RCC 7860 (cell line): ENCODE data around the gene KCTD15.
"Not testable (repeated sequence)": the region's sequence is repeated elsewhere in the genome, so short reads cannot be mapped to it uniquely, and the experiment has no call there.

Experiments
- DNase-seq: peaks from one replicate; pipeline ENCODE4 v3.0.0-alpha.2; 2015; ENCODE audit warnings: low spot score
- FAIRE-seq: peaks from 2 replicates; lab custom pipeline; 2012; peaks lifted over from hg19 to GRCh38; lab: Jason Lieb, UNC

KCTD15 gene

GRCh38 chr19:33812388-33813330 is 16.0 kb downstream of the KCTD15 start:
- no peak for FAIRE-seq
- no peak for DNase-seq

DNA sequence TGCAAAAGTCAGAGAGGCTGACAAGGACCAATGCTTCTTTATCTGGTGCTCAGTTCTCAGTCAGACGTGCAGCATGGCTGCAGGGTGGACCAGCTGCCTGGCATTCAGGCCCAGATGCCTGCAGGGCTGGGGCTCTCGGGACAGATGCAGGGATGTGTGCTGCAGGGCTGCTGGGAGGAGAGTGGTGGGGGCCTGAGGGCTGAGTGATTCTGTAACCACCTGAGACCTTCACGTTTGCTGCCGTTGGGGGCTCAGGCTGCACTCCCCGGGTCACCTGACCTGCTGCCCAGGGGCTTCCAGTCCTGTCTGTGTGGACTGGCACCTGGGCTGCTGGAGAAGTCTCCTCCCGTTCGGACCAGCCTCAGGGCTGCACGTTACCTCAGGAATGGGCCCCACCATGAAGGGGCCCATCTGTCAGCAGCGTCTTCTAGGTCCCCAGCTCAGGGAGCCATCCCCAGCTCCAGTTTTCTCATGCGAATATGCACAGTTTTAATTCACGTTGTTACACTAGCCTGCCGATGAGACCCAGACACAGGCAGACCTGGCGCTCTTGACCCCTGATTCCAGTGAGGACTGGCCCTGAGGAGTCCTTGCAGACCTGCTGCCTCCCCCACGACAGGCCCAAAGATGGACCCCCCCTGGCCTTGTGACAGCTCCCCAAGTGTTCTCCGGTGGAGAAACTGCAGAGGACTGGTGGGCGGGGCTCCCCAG is 16.9 kb downstream of the KCTD15 start:
- DNase-seq (no peak), FAIRE-seq (no peak)

DNA sequence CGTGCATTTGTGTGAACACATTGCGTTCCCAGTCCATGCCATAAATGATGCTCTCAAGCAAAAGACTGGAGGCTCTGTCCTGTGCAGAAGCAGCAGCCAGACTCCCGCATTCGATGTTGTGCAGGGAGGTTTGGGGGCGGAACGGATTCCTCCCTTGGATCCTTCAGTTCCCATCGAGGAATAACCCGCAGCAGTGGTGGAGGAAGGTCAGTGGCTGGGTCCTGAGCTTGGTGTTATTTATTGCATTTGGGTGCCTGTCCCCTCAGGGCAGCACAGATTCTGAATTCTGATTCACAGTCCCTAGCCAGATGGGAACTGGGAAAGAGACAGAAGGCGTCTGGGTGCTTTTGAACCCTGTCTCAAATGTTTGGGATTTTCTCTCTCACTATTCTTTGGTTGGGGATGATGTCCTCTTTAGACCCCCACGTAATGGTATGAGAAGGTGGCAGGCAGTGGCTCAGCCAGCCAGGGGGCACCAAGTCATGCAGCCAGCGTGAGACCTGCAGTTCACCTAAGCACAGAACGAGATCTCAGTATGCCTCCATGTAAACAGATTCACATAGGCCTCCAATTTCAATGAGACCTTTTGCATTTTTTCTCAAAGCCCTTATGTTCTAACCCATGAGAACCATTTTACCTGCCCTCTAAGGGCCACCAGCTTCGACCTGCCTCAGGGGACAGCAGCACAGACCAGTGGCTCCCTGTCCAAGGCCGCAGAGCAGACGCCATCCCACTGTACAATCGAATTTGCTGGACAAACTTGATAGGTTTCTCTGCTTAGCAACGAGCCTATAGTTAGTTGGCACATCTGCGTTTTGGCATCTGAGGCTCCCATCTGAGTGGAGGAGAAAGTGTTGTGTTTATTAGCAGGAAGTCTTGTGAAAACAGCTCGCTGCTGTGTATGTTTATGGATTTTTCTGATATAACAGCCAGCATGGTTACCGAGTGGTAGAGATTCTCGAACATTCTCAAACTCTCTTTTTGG is 17.8 kb downstream of the KCTD15 start:
- FAIRE-seq (no peak), DNase-seq (no peak)

GRCh38 chr19:33815380-33816340 is 19.0 kb downstream of the KCTD15 start:
- no peak for DNase-seq
- no peak for FAIRE-seq

DNA sequence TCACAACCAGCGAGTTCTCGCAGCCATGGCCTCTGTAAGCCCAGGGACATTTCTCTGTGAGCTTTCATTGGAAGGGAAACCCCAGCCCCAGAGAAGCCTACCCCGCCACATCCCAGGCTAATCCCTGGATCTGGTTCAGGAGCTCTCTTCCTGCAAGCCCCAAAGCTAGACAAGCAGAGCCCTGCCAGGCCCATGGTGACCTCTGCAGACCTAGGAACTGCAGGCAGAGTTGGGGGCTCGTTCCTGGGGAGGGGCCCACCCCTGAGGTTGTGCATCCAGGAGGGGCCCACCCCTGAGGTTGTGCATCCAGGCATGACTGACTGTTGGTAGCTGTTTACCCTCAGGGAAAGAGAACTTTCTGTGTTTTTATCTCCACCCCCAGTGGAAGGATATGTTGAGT is 21.7 kb downstream of the KCTD15 start:
- FAIRE-seq (no peak), DNase-seq (no peak)

GRCh38 chr19:33819078-33819477 is 22.4 kb downstream of the KCTD15 start:
- not testable (repeated sequence) for FAIRE-seq, DNase-seq

GRCh38 chr19:33819506-33819879 is 22.8 kb downstream of the KCTD15 start:
- FAIRE-seq (no peak), DNase-seq (no peak)

DNA sequence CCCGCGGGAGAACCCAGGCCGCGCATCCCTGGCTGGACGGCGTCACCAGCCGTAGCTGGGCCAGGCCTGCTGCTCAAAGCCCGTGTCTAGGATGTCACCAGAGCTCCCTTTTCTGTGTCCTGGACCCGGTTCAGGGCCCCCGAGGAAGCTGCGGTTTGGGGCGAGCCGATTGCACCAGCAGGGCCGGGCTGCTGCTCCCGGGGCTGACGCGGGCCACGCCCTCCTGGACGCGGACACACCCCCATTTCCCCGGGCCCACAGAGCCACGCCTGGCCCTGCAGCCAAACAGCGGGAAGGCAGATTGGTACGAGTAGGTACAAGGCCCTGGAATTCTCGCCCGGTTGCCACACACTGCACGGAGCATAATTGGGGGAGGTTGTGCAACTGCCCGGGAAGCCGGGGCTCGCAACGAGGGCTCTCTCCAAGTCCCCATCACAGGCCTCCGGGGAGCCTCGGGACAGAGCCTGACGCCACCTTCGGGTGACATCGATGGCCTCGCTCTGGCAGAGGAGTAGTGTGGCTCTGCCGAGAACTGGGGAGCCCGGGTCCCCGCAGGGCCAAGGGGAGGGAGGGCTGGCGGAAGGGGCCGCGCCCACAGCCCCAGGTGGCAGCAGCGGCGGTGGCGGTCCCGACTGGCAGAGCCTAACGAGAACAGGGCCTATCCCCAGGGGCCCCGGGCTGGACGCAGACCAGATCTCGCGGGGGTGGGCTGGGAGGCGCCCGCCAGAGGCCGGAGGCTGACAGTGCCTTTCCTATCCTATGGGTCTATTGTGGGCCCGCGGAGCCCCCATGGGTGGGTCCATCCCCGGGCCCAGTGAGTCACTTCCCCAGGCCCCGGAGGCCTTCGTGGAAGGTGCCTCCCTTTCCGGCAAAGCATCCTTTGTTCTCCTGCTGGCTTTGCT is 23.5 kb downstream of the KCTD15 start:
- FAIRE-seq (no peak), DNase-seq (no peak)

GRCh38 chr19:33821871-33822270 is 25.2 kb downstream of the KCTD15 start:
- FAIRE-seq: no peak
- DNase-seq: no peak

DNA sequence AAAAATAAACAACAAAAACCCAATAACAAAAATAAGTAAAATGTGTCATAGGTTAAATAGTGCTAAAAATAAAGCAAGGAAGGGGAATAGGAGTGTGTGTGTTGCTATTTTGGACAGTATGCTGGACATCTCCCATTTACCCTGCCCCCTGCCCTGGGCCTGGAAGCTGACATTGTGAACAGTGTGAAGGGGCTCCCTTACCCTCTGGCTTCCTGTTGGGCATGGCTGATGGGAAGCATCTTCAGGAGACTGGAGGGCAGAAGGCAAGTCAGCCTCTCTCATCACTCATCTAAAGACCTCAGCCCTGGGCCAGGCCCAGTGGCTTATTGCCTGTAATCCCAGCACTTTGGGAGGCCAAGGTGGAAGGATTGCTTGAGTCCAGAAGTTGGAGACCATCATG is 26.7 kb downstream of the KCTD15 start:
- FAIRE-seq: no peak
- DNase-seq: no peak

DNA sequence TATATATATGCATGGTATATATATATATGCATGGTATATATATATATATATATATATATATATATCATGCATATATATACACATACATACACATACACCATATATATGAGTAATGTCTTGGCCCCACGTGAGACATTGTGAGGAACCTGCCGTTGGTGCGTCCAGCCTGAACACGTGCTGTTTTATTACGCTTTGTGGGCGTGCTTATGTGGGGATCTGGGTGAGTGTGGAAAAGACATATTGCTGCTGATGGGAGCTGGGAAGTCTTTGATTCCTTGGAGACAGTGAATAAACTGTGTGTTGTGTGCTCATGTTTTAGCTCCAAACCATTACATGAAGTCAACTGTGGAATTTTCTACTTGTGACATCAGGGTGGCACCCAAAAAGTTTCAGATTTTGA is 28.9 kb downstream of the KCTD15 start:
- no peak for FAIRE-seq
- DNase-seq: no peak

DNA sequence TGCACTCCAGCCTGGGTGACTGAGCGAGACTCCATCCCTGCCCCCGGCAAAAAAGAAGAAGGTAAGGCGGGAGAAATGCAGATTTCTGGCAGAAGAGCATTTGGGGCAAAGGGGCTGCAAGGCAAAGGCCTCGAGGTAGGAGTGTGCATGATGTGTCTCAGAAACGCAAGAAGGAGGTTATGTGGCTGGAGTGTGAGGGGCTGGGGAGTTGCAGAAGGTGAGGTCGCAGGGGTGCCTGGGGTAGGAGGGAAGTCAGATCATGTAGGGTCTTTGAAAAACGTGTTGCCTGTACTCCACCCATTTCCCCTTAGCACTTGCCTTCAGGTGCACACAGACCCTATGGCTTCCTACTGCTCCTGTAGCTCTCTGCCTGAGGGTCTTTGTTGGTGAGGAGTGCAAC is 29.9 kb downstream of the KCTD15 start:
- DNase-seq: no peak
- FAIRE-seq: no peak

DNA sequence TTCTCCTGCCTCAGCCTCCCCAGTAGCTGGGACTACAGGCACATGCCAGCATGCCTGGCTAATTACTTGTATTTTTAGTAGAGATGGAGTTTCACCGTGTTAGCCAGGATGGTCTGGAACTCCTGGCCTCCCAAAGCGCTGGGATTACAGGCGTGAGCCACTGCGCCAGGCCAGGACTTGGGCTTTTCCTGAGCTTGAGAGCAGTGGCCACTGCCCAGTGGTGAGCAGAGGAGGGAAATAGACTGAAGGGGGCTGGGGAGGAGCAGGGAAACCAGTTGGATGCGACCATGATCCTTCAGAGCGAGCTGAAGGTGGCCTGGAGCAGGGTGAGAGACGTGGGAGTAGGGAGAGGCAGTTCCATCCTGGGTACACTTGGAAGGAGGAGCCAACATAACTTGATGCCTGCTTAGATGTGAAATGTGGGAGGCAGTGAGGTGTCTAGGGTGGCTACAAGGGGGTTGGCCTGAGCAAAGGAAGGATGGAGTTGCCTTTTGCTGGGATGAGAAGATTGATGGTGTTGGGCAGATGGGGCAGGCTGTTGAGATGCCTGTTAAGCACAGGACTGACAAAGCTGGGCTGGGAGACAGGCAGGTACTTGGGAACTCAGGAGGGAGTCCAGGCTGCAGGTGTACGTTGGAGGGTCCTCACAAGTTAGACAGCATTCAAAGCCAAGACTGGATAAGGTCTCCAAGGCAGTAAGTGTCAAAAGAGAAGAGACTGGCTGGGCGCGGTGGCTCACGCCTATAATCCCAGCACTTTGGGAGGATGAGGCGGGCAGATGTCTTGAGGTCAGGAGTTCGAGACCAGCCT is 31.8 kb downstream of the KCTD15 start:
- FAIRE-seq: no peak
- DNase-seq: no peak

DNA sequence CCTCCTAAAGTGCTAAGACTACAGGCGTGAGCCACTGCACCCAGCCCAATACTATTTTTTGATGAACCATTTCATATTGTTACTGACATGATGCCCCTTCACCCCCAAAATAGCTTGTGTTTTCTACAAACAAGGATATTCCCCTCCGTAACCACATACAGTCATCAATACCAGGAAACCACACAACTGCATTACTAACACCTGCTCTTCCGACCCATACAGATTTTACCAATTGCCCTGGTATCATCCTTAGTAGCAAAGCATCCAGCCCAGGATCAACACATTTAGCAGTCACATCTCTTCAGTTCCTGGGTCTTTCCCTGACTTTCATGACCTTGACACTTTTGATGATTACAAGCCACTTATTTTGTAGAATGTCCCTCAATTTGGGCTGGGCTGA is 33.6 kb downstream of the KCTD15 start:
- FAIRE-seq: no peak

GRCh38 chr19:33831825-33832224 is 35.2 kb downstream of the KCTD15 start:
- FAIRE-seq (no peak), DNase-seq (no peak)

More for the DNA sequence above, 33.6 kb downstream of the KCTD15 start:
- DNase-seq: no peak

GRCh38 chr19:33832633-33833032 is 36.0 kb downstream of the KCTD15 start:
- FAIRE-seq: no peak

DNA sequence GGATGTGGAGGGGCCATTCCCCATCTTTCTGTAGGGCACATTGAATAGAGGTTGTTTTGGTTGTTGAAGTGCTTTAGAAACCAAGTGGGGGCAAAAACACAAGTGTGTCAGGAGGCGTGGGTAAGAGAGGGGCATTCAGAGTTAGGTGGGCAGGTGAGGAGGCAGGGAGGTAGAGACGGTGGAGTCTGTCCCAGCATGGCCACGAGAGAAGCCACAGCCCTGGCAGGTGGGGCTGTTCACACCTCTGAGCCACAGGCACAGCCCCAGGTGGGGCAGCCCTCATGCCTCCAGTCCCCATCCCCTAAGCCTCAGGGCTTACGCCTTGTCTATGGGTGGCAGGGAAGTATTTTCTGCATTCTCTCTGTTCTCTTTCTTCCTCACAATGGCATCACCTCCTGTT is 43.7 kb downstream of the KCTD15 start:
- DNase-seq (no peak), FAIRE-seq (no peak)

More at GRCh38 chr19:33832633-33833032, 36.0 kb downstream of the KCTD15 start:
- no peak for DNase-seq

GRCh38 chr19:33840783-33841182 is 44.1 kb downstream of the KCTD15 start:
- DNase-seq (no peak), FAIRE-seq (no peak)
